HG02938 (cell line): ENCODE measurements around the gene GPHN.
"Not testable (repeated sequence)": the region's sequence is repeated elsewhere in the genome, so short reads cannot be mapped to it uniquely, and the experiment has no call there.

Experiments used
- ATAC-seq: cut with Tn5 transposase; IDR thresholded peaks from one replicate; pipeline ENCODE4 v1.9.1; 2021; ENCODE audit warnings: mild to moderate bottlenecking, moderate library complexity; ENCODE audit not compliant: unreplicated experiment

GPHN gene

DNA sequence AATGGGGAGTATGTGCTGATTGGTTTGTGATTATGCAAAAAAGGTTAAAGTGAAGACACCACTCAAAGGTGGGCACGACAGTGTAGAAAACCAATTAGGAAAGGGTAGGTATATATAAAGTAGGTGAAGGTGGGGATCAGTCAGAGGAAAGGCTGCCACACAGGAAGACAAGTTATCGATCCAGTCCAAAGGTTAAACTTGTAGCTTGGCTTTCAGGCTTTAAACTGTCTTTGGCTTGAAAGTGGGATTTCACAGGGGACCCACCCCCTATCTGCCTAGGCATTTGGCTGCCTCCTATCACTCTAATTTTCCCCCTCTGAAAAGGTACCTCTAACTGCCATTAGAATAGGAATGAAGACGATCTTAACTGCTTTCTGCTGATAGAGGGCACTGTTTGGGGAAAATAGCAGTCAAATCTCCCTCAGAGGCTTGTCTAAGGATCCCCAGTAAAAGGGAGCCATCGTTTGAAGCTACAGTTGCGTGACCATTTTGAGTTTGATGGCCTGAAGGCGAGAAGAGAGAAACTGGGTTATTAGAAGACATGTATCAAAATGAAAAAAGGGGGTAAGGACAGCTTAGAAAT is 250.2 kb downstream of the GPHN start:
- ATAC-seq: no peak

DNA sequence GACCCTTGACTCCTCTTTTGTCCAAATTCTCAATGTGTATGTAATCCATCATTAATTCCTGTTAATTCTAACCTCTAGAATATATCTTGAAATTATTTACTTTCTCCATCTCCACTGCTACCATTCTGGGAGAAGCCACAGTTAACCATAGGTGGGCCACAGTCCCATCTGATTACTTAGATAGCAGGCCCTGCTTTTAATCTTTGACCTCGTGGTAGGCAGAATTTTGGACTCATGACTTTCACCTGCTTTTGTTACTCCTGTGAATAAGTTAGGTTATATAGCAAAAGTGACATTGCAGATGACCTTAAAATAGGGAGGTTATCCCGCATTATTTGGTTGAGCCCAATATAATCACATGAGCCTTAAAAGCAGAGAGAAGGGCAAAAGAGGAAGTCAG is 264.2 kb downstream of the GPHN start:
- no peak for ATAC-seq

DNA sequence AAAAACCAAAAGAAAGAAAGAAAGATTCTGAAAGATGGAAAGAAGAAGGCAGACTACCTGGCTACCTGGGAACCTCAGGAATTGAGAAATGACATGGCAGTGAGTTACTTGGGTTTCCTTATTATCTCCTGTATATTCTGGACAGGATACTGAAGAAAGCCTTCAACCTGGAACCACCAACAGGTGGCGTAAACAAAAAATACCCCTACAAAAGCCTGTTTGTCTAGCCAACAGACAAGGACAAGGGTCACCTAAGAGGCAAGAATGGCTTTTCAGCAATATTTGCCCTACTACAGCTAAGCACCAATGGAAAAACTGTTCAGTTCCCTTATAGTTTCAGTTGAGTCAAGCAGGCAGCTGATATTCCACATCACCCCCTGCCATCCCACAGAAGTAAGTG is 274.9 kb downstream of the GPHN start:
- no peak for ATAC-seq

DNA sequence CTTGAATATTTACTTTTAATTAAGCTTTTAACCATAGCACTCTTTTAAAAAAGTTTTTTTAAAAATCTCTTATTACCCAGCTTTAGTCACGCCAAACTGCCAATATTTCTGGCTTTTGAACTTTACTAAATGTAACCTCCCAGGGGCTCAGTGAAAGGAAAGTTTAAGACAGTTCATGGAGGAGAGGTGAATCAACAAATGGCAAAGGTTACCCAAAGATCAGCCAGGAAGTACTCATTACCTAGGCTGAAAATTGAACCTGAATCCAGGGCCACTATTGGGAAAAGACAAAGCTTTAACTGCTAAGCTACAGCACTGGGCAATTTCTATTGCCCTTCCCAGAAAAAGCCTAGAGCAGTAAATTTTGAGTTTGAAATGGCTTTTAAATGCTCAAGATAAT is 282.2 kb downstream of the GPHN start:
- ATAC-seq: no peak

DNA sequence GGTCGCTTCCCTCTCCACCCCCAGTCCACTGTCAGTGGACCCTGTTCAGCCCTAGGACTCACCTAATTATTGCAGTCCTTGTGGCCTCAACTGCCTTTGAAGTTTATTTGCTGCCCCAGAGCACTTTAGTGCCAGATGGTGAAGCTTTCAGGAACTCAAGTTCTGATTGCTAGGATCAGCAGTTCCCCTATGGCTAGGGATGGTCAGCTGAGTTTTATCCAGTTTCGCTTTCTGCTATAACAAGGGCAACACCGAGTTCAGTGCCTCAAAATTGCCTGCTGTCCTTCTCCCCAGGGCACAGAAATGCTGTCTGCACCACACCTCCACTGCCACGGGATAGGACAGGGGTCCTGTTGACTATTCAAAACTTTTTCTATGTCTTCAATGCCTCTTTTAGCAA is 295.0 kb downstream of the GPHN start:
- no peak for ATAC-seq

DNA sequence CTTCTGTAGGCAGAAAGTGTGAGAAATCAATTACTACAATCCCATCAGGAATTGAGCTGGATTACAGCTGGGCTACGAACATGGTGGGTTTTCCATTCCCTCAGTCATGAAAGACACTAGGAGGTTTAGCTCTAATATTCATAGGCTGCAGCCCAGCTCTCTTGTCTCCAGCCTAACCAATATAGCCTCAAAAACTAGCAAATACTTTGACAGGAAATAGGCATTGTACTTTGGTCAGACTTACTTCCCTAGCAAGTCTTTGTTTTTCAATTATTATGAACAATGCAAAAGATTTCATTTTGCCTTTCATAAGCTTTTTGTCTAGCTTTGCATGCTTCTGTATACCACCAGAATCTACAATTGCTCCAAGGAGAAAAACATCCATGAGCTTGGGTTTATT is 296.2 kb downstream of the GPHN start:
- no peak for ATAC-seq

DNA sequence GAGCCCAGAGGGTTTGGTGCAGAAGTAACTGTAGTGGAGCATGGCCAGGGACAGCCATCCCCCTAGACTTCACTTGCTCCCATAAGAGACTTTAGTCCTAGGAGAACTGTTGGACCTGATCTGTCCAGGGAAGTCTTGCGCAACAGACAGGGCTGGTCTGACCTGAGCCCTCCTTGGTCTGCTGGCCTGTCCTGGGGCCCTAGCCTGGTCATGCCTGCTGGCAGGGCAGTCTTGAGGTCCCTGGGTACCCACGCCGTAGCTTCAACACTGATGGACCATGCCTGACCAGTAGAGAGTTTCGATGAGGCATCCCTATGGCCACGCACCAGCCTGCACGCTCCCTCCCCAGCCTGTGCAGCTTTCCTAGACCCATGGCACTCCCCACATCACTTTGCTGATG is 305.7 kb downstream of the GPHN start:
- no peak for ATAC-seq

DNA sequence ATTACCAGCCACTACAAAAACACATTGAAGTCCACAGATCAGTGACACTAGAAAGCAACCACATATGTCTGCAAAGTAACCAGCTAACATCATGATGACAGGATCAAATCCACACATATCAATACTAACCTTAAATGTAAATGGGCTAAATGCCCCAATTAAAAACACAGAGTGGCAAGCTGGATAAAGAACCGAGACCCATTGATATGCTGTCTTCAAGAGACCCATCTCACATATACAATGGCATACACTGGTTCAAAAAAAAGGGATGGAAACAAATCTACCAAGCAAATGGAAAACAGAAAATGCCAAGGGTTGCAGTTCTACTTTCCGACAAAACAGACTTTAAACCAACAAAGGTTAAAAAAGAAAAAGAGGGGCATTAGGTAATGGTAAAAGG is 307.7 kb downstream of the GPHN start:
- no peak for ATAC-seq

DNA sequence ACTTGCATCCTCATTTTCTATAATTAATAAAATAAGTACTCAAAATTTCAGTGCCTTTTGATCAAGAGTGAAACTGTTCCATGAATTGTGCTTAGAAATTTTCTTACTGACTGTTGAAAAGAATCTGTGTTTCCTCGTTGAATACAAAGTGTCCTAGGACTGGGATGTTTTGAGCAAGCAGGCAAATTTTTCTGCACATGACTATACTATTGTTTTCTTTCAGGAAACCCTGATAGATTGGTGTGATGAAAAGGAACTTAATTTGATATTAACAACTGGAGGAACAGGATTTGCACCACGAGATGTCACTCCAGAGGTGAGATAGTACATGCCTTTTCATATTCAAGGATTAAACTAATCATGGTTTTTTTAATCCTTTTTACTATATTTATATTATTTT is 316.3 kb downstream of the GPHN start:
- no peak for ATAC-seq

DNA sequence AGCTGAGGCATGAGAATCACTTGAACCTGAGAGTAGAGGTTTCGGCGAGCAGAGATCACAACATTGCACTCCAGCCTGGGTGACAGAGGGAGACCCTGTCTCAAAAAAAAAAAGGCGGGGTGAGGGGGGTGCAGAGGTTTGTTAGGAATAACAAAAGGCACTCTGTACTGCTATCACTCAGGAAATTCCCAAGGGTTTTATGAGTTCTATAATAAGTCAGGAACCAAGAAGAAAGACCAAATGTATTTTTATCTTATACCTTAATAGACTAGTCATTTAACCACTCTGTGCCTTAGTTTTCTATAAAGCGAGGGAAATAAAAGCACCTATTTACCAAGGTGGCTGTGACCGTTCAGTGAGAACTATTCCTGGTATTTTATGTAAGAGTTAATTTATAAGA is 319.2 kb downstream of the GPHN start:
- ATAC-seq: no peak

DNA sequence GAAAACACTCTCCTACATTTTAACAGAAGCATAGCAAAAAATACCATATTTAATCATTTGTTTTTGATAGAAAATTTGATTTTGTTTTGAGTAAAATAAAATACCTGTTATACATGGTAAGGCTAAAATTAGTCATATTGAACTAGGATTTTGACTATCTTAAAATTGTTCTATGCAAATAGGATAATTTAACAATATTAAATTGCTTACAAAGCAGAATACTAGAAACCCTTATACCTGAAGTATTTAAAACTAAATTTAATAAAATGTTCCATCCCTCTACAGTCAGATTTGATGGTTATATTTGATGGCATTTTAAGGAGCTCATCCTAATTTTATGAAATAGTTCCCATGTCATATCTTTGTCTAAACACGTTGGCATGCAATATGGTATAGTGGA is 323.2 kb downstream of the GPHN start:
- ATAC-seq: no peak

DNA sequence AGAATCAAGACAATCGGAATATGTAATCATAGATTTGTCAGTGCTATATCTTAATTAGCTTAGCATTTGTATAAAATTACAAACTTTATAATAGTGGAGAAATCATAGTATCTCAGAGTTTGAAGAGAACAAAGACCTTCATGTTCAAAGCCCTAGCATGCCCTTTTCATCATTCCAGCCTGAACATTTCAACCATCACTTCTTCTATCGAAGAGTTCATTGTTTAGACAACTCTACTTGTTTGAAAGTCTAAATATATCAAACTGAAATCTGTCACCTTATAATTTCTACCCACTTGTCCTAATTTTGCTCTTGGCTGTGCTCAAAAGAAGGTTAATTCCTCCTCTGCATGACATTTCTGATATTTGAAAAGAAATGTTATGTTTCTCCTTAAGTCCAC is 325.9 kb downstream of the GPHN start:
- no peak for ATAC-seq

DNA sequence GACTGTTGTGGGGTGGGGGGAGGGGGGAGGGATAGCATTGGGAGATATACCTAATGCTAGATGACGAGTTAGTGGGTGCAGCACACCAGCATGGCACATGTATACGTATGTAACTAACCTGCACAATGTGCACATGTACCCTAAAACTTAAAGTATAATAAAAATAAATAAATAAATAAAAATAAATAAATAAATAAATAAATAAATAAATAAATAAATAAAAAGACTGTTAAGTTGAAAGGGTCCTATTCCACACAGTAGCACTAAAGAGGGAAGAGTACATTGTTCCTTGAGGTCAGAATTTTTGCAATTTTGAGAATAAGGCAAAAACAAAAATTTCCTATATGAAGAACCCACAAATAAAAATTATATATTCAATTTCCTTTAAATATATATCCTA is 329.5 kb downstream of the GPHN start:
- ATAC-seq: not testable (repeated sequence)

DNA sequence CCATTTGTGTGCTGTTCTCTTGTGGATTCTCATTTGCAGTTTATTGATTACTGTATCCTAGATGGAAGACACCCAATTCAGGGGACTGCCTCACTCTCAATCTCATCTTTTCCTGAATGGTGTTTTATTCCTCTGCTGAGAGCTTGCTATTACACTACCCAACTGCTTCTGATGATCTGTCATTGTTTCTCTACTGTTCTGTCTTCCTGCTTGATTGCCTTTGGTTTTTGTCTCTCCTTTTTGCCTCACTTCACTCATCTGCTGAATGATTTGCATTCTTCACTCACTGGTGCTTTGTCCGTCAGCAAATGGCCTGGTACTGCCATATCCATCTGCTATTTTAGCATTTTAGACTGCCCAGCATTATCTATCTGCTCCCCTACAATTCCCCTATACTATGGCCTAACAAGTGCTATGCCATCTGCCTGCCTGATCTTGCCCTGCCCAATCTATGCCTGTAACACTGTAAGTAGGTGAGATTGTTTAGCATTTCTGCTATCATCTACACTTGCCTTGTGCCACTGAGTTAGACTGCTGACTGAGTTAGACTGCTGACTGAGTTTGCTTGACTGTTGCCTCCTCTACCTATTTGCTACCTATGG is 335.1 kb downstream of the GPHN start:
- no peak for ATAC-seq

DNA sequence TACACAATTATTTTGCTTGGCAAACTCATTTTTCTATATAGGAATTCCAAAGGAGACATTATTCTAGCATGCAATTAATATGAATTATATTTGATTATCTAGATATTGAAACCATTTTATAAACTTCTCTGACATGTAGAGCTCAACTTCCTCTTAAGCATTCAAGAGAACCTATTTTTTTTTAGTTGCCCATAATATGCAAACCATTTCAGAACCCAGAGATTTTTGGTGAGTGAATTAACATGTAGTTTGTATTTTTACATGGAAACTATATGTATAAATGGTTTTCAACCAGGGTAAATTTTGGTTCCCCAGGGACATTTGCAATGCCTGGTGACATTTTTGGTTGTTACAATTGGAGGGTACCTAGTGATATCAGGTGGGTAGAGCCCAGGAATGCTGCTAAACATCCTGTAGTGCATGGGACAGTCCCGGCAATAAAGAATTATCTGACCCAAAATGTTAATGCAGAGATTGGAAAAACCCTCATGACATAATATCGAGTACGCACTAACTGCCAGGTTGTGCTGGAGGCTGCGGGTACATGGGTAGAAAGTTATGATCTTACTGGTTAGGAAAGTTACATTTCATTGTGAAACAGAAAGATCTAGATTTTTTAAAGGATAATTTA is 342.4 kb downstream of the GPHN start:
- no peak for ATAC-seq

DNA sequence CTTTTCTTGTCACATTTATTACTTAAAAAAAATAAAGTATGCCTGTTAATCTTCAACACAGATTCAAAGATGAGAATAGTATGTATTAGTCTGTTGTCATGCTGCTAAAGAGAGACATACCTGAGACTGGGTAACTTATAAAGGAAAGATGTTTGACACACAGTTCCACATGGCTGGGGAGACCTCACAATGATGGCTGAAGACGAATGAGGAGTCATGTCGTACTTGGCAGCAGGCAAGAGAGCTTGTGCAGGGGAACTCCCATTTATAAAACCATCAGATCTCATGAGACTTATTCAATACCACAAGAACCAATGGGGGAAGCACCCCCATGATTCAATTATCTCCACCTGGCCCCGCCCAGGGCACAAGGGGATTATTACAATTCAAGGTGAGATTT is 345.4 kb downstream of the GPHN start:
- ATAC-seq: no peak

DNA sequence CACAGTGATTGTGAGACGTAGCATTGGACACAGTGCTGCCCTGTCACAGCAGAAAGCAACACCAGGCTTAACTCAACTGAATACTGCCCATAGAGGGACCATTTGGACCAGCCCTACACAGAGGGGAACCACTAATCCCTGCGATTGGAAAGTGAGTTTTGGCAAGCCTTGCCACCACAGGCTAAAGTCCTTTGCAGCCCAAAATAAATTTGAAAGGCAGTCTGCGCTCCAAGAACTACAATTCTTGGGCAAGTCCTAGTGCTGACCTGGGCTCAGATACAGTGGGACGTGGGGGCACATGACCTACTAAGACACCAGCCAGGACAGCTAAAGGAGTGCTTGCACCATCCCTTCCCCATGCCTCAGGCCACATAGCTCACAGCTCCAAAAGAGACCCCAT is 349.9 kb downstream of the GPHN start:
- ATAC-seq: no peak

DNA sequence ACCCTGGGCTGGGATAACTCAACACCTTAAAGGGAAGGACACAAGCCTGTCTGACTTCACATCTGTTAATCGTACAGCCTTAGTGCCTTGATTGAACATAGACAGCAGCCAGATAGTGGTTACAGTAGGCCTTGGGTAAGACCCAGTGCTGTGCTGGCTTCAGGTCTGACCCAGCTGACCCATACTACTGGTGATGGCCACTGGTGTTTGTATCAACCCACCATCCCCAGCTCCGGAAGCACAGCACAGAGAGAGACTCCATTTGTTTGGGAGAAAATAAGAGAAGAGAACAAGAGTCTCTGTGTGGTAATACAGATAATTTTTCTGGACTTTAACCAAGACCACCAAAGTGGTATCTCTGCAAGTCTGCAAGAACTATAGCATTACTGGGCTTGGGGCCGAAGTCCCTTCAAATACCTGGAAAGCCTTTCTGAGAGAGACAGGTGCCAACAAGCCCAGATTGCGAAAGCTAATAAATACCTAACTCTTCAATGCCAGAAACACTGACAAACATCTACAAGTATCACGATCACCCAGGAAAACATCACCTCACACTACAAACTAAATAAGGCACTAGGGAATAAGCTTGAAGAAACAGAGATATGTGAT is 351.2 kb downstream of the GPHN start:
- ATAC-seq: no peak

DNA sequence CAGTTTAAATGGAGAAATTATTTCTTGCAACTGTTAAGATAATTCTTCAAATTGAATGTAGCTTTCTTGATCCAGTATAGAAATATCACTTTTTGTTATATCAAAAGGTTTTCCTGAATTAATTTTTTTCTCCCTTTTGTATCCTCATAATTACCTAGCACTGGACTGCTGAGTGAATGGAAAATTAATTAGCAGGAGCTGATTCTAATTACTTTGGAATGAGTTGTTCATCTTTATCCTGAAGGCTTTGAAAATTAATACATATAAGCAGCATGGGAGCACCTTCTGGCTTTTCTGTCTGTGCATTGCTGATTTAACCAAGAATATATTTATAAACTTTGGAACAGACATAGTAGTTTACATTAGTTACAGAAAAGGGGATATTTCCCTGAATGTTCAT is 373.6 kb downstream of the GPHN start:
- ATAC-seq: no peak

DNA sequence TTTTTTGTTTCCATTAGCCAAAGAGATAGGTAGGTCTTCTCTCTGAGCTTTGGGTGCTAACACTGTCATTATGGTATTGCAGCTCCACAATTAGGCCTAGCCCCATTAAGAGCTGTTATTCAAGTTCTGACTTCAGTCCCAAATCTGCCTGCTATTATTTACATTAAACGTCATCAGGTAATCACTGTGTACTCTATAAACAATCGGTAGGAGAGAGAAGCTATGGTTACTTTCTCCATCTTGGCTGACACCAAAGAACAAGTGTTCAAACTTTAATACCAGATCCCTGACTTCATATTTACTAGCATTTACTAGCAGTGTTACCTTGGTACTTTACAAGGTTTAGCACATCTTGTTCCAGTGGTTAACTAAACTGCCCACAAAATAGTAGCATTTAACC is 376.2 kb downstream of the GPHN start:
- ATAC-seq: no peak

DNA sequence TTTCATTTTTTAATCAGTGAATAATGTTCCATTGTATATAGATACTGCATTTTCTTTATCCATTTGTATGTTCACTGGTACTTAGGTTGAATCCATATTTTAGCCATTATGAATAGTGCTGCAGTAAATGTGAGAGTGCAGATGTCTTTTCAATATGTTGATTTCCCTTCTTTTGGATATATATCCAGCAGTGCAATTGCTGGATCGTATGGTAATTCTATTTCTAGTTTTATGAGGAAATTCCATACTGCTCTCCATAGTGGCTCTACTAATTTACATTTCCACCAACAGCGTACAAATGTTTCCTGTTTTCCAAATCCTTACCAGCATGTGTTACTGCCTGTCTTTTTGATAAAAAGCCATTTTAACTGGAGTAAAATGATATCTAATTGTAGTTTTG is 392.8 kb downstream of the GPHN start:
- no peak for ATAC-seq

DNA sequence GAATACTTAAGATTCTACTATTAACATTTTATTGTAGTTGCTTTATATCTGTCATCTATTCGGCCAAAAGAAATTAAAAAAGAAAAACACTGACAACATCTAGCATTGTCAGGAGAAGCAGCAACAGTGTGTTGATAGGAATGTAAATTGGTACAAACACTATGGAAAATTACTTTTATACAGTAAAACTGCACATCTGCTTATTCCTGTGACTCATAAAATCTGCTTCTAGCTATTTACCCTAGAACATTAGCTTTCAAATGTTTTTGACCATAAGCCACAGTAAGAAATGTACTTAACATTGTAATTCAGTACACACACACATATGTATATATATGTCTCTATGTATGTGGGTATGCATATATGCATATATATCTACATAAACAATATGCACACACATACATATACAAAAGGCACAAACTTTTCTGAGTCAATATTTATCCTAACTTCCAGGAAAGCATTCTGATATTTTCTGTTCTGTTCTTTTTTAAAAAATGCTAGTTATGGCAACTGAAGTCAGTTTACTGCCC is 402.4 kb downstream of the GPHN start:
- no peak for ATAC-seq
